Loucy (cell line): ENCODE measurements around the gene SMC4.
"Not testable (repeated sequence)": the region's sequence is repeated elsewhere in the genome, so short reads cannot be mapped to it uniquely, and the experiment has no call there.

ENCODE experiments used
- H2AFZ ChIP-seq: fragments of 200-600 bp; sonication (generic); 2 replicates; pipeline ENCODE4 v1.6.0; 2016; ENCODE audit warnings: antibody characterized with exemption, mild to moderate bottlenecking, low read length, moderate library complexity
- H3F3A ChIP-seq: fragments of 200-600 bp; 2 replicates; pipeline ENCODE4 v1.6.0; 2016; ENCODE audit warnings: antibody characterized with exemption, low read depth, mild to moderate bottlenecking
- H3K27me3 ChIP-seq: fragments of 200-600 bp; sonication (generic); 2 replicates; pipeline ENCODE4 v1.6.1; 2014; ENCODE audit warnings: low read length, mild to moderate bottlenecking; ENCODE audit not compliant: insufficient read depth, poor library complexity, severe bottlenecking
- H3K36me3 ChIP-seq: fragments of 200-600 bp; sonication (generic); 2 replicates; pipeline ENCODE4 v1.6.1; 2016; ENCODE audit warnings: low read length; ENCODE audit not compliant: insufficient read depth
- H3K4me1 ChIP-seq: fragments of 200-600 bp; sonication (generic); 2 replicates; pipeline ENCODE4 v1.5.1; 2014; ENCODE audit warnings: low read length, mild to moderate bottlenecking; ENCODE audit not compliant: insufficient read depth, poor library complexity, severe bottlenecking
- H3K4me2 ChIP-seq: fragments of 200-600 bp; sonication (generic); 2 replicates; pipeline ENCODE4 v1.6.0; 2014; ENCODE audit warnings: antibody characterized with exemption, low read length, low read depth, mild to moderate bottlenecking; ENCODE audit not compliant: poor library complexity, severe bottlenecking
- H3K4me3 ChIP-seq: fragments of 200-600 bp; sonication (generic); 2 replicates; pipeline ENCODE4 v1.5.1; 2014; ENCODE audit warnings: low read length, mild to moderate bottlenecking, mixed read lengths; ENCODE audit not compliant: poor library complexity, severe bottlenecking
- H3K79me2 ChIP-seq: fragments of 200-600 bp; sonication (generic); 2 replicates; pipeline ENCODE4 v1.6.1; 2014; ENCODE audit warnings: low read length; ENCODE audit not compliant: insufficient read depth
- H3K9ac ChIP-seq: fragments of 200-600 bp; sonication (generic); 2 replicates; pipeline ENCODE4 v1.6.0; 2014; ENCODE audit warnings: mild to moderate bottlenecking, low read depth, low read length, moderate library complexity; ENCODE audit not compliant: poor library complexity, severe bottlenecking
- H3K9me2 ChIP-seq: fragments of 200-600 bp; sonication (generic); replicated peaks from 2 replicates; pipeline ENCODE4 v1.6.1; 2016; ENCODE audit warnings: low read depth, low read length, mixed read lengths
- H3K9me3 ChIP-seq: fragments of 200-600 bp; sonication (generic); 2 replicates; pipeline ENCODE4 v1.6.1; 2014; ENCODE audit warnings: mild to moderate bottlenecking, antibody characterized with exemption, low read length, low read depth; ENCODE audit not compliant: insufficient read depth
- H4K20me1 ChIP-seq: fragments of 200-600 bp; sonication (generic); 2 replicates; pipeline ENCODE4 v1.6.0; 2014; ENCODE audit warnings: antibody characterized with exemption, low read length, mild to moderate bottlenecking; ENCODE audit not compliant: insufficient read depth, poor library complexity, severe bottlenecking
- CTCF ChIP-seq: fragments of 200-600 bp; sonication (generic); conservative IDR thresholded peaks from 2 replicates; pipeline ENCODE4 v1.5.1; 2014; ENCODE audit warnings: mild to moderate bottlenecking, antibody characterized with exemption, low read length
- EZH2phosphoT487 ChIP-seq: fragments of 200-600 bp; IDR thresholded peaks from 2 replicates; pipeline ENCODE4 v1.6.1; 2018; ENCODE audit warnings: antibody characterized with exemption, mild to moderate bottlenecking, moderate library complexity, borderline replicate concordance

SMC4 gene

GRCh38 chr3:160399125-160400029 lies at the start of gene SMC4, which contains the start of gene IFT80:
Gene SMC4 (plus strand): TSS chr3:160399650. CDS start chr3:160400827, 1,177 bp downstream.
Gene IFT80 (minus strand): TSS chr3:160399225. CDS start chr3:160384600, 14,625 bp downstream.
- Histone ChIP-seq H3K4me1 (peaks cover 28% of the 10 kb centered on the region), H3K27me3 (peaks cover 14% of the 10 kb centered on the region), H3K36me3 (peaks cover 18% of the 10 kb centered on the region), H3K9ac (peak within 1 kb of the TSS; percentile 100), H3K9me2 (no peaks in the 10 kb centered on the region), H4K20me1 (peaks cover 47% of the 10 kb centered on the region), H2AFZ (peak within 1 kb of the TSS; percentile 92), H3K4me3 (peak within 1 kb of the TSS; percentile 98), H3K4me2 (peak within 1 kb of the TSS; percentile 92), H3K79me2 (peaks cover 76% of the 10 kb centered on the region), H3K9me3 (no peaks in the 10 kb centered on the region), H3F3A (no peaks in the 10 kb centered on the region)
- TF ChIP-seq CTCF = no peak
- TF ChIP-seq EZH2phosphoT487 = no peak

GRCh38 chr3:160355826-160356225 lies 43.6 kb upstream of the SMC4 start:
- H3K36me3 ChIP-seq = no peaks in the 10 kb centered on the region
- no peak overlapping the region for H3K4me3 ChIP-seq
- H3K9me3 ChIP-seq = no peaks in the 10 kb centered on the region
- no peak for TF ChIP-seq EZH2phosphoT487
- no peak for TF ChIP-seq CTCF
- H3K4me1 ChIP-seq = no peaks in the 10 kb centered on the region
- no peaks in the 10 kb centered on the region for H3K27me3 ChIP-seq
- no peak overlapping the region for H3K4me2 ChIP-seq
- H2AFZ ChIP-seq = no peak overlapping the region
- H4K20me1 ChIP-seq = no peaks in the 10 kb centered on the region
- H3F3A ChIP-seq = no peaks in the 10 kb centered on the region
- H3K9ac ChIP-seq = no peak overlapping the region
- H3K79me2 ChIP-seq = no peaks in the 10 kb centered on the region
- H3K9me2 ChIP-seq = no peaks in the 10 kb centered on the region

- H3K27me3 ChIP-seq, H3K9me2 ChIP-seq, H4K20me1 ChIP-seq, H3K9ac ChIP-seq, H3K36me3 ChIP-seq, H3K79me2 ChIP-seq, H3F3A ChIP-seq, H3K4me3 ChIP-seq, H2AFZ ChIP-seq, H3K4me2 ChIP-seq, H3K9me3 ChIP-seq, H3K4me1 ChIP-seq: not testable (repeated sequence)
Observed at GRCh38 chr3:160362896-160363295, 36.6 kb upstream of the SMC4 start.
